Loucy (cell line): ENCODE measurements around the gene AGAP1.

Experiments used
- H2AFZ ChIP-seq: fragments of 200-600 bp; sonication (generic); 2 replicates; pipeline ENCODE4 v1.6.0; 2016; ENCODE audit warnings: antibody characterized with exemption, mild to moderate bottlenecking, low read length, moderate library complexity
- H3F3A ChIP-seq: fragments of 200-600 bp; 2 replicates; pipeline ENCODE4 v1.6.0; 2016; ENCODE audit warnings: antibody characterized with exemption, low read depth, mild to moderate bottlenecking
- H3K27me3 ChIP-seq: fragments of 200-600 bp; sonication (generic); 2 replicates; pipeline ENCODE4 v1.6.1; 2014; ENCODE audit warnings: low read length, mild to moderate bottlenecking; ENCODE audit not compliant: insufficient read depth, poor library complexity, severe bottlenecking
- H3K36me3 ChIP-seq: fragments of 200-600 bp; sonication (generic); 2 replicates; pipeline ENCODE4 v1.6.1; 2016; ENCODE audit warnings: low read length; ENCODE audit not compliant: insufficient read depth
- H3K4me1 ChIP-seq: fragments of 200-600 bp; sonication (generic); 2 replicates; pipeline ENCODE4 v1.5.1; 2014; ENCODE audit warnings: low read length, mild to moderate bottlenecking; ENCODE audit not compliant: insufficient read depth, poor library complexity, severe bottlenecking
- H3K4me2 ChIP-seq: fragments of 200-600 bp; sonication (generic); 2 replicates; pipeline ENCODE4 v1.6.0; 2014; ENCODE audit warnings: antibody characterized with exemption, low read length, low read depth, mild to moderate bottlenecking; ENCODE audit not compliant: poor library complexity, severe bottlenecking
- H3K4me3 ChIP-seq: fragments of 200-600 bp; sonication (generic); 2 replicates; pipeline ENCODE4 v1.5.1; 2014; ENCODE audit warnings: low read length, mild to moderate bottlenecking, mixed read lengths; ENCODE audit not compliant: poor library complexity, severe bottlenecking
- H3K79me2 ChIP-seq: fragments of 200-600 bp; sonication (generic); 2 replicates; pipeline ENCODE4 v1.6.1; 2014; ENCODE audit warnings: low read length; ENCODE audit not compliant: insufficient read depth
- H3K9ac ChIP-seq: fragments of 200-600 bp; sonication (generic); 2 replicates; pipeline ENCODE4 v1.6.0; 2014; ENCODE audit warnings: mild to moderate bottlenecking, low read depth, low read length, moderate library complexity; ENCODE audit not compliant: poor library complexity, severe bottlenecking
- H3K9me2 ChIP-seq: fragments of 200-600 bp; sonication (generic); replicated peaks from 2 replicates; pipeline ENCODE4 v1.6.1; 2016; ENCODE audit warnings: low read depth, low read length, mixed read lengths
- H3K9me3 ChIP-seq: fragments of 200-600 bp; sonication (generic); 2 replicates; pipeline ENCODE4 v1.6.1; 2014; ENCODE audit warnings: mild to moderate bottlenecking, antibody characterized with exemption, low read length, low read depth; ENCODE audit not compliant: insufficient read depth
- H4K20me1 ChIP-seq: fragments of 200-600 bp; sonication (generic); 2 replicates; pipeline ENCODE4 v1.6.0; 2014; ENCODE audit warnings: antibody characterized with exemption, low read length, mild to moderate bottlenecking; ENCODE audit not compliant: insufficient read depth, poor library complexity, severe bottlenecking
- CTCF ChIP-seq: fragments of 200-600 bp; sonication (generic); conservative IDR thresholded peaks from 2 replicates; pipeline ENCODE4 v1.5.1; 2014; ENCODE audit warnings: mild to moderate bottlenecking, antibody characterized with exemption, low read length
- EZH2phosphoT487 ChIP-seq: fragments of 200-600 bp; IDR thresholded peaks from 2 replicates; pipeline ENCODE4 v1.6.1; 2018; ENCODE audit warnings: antibody characterized with exemption, mild to moderate bottlenecking, moderate library complexity, borderline replicate concordance

AGAP1 gene

DNA sequence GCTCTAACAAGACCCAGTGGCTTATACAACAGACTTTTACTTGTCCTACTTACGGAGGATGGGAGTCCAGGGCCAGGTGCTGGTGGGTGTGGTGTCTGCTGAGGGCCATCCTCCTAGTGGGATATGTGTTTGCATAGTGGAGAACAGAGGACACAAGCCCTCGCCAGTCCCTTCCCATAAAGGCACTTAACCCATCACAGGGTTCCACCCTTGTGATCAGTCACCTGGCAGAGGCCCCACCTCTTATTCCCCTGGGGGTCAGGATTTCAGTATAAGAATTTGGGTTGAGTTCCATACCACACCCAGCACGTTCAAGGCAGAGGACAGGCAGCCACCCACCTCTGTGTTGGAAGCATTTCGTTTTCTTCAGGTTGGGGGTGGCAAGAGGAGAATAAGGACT is 259.0 kb downstream of the AGAP1 start:
- H4K20me1 ChIP-seq, result no peaks in the 10 kb centered on the region
- H3K9ac ChIP-seq, result no peak overlapping the region
- no peaks in the 10 kb centered on the region for H3F3A ChIP-seq
- no peak overlapping the region for H3K4me3 ChIP-seq
- TF ChIP-seq CTCF (no peak), EZH2phosphoT487 (no peak)
- H3K4me2 ChIP-seq, result no peak overlapping the region
- H3K79me2 ChIP-seq, result no peaks in the 10 kb centered on the region
- no peaks in the 10 kb centered on the region for H3K4me1 ChIP-seq
- no peaks in the 10 kb centered on the region for H3K9me2 ChIP-seq
- H3K27me3 ChIP-seq, result no peaks in the 10 kb centered on the region
- H3K36me3 ChIP-seq, result peaks cover 6% of the 10 kb centered on the region; the same call in 1 of the 2 replicates
- no peaks in the 10 kb centered on the region for H3K9me3 ChIP-seq
- no peak overlapping the region for H2AFZ ChIP-seq

DNA sequence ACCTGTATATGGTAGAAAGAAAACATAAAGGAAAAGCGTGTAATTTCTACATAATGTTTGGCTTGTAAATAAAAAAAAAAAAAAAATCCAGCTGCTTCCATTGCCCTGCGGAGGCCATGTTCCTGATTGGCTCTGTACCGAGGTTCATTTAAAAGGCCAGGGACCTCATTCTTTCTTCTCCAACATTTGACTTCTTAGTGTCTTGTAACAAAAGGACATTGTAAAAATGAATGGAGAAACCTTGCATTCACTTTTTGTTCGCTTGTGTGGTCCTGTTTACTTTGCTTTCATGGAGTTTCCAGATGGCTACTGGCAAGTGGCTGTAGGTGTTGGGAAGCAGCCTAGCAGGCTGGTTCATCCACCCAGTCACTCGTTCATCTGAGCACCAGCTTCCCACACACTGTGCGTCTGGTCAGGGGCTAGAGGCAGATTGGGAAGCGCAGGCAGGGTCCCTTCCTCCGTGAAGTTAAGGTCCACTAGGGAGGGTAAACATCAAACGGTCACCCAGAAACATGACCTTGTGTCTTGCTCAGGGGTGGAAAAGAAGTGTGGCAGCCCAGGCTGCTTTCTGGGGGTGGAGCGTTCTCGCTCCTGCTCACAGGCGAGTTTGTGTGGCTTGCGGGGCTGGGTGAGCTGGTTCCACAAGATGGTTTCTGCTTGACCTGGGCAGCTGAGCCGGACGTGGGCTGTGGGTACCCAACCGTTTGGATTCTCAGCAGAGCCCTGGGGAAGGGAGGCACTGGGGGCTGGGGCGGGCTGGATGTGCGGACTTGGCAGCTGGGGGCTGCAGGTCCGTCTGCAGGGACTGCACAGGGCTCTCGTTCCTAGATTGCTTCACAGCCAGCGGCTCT is 260.7 kb downstream of the AGAP1 start:
- H3K79me2 ChIP-seq, result no peaks in the 10 kb centered on the region
- peaks cover 6% of the 10 kb centered on the region; the same call in 1 of the 2 replicates for H3K36me3 ChIP-seq
- no peaks in the 10 kb centered on the region for H3K9me3 ChIP-seq
- TF ChIP-seq CTCF (no peak), EZH2phosphoT487 (no peak)
- no peak overlapping the region for H3K9ac ChIP-seq
- H4K20me1 ChIP-seq, result no peaks in the 10 kb centered on the region
- H3K4me3 ChIP-seq, result no peak overlapping the region
- no peak overlapping the region for H2AFZ ChIP-seq
- no peak overlapping the region for H3K4me2 ChIP-seq
- H3K4me1 ChIP-seq, result no peaks in the 10 kb centered on the region
- H3K9me2 ChIP-seq, result no peaks in the 10 kb centered on the region
- no peaks in the 10 kb centered on the region for H3F3A ChIP-seq
- H3K27me3 ChIP-seq, result no peaks in the 10 kb centered on the region

GRCh38 chr2:235756491-235756890 is 262.6 kb downstream of the AGAP1 start:
- no peak overlapping the region for H3K9ac ChIP-seq
- H3F3A ChIP-seq, result no peaks in the 10 kb centered on the region
- no peak overlapping the region for H2AFZ ChIP-seq

More at GRCh38 chr2:235756491-235756890, 262.6 kb downstream of the AGAP1 start:
- no peaks in the 10 kb centered on the region for H3K4me1 ChIP-seq
- no peak overlapping the region for H3K4me2 ChIP-seq
- H3K79me2 ChIP-seq, result no peaks in the 10 kb centered on the region
- TF ChIP-seq EZH2phosphoT487, result no peak
- TF ChIP-seq CTCF, result no peak
- no peaks in the 10 kb centered on the region for H3K9me3 ChIP-seq
- H3K9me2 ChIP-seq, result no peaks in the 10 kb centered on the region
- H3K27me3 ChIP-seq, result no peaks in the 10 kb centered on the region
- no peaks in the 10 kb centered on the region for H4K20me1 ChIP-seq
- H3K4me3 ChIP-seq, result no peak overlapping the region
- no peaks in the 10 kb centered on the region for H3K36me3 ChIP-seq
